Gastrocnemius medialis (tissue), 4 donors: Measurements from ENCODE around the gene PRMT3.

Experiments
- POLR2A ChIP-seq, 2 donors: fragments of 450-650 bp; IDR thresholded peaks; one replicate each; pipeline ENCODE4 v1.6.1; 2017; ENCODE audit warnings: antibody characterized with exemption in 2 of 2, mild to moderate bottlenecking in 2 of 2, moderate library complexity in 2 of 2
- TF ChIP-seq, protein P1 (sequence below), 5 experiments: fragments of 450-650 bp in 3 of 5; fragments of 200-600 bp in 2 of 5; sonication (generic) in 2 of 5; IDR thresholded peaks in 4 of 5; conservative IDR thresholded peaks in 1 of 5; 1 replicate in 4 of 5; 2 replicates in 1 of 5; pipeline ENCODE4 v1.5.1; 2016 to 2019; ENCODE audit warnings: antibody characterized with exemption in 5 of 5, mild to moderate bottlenecking in 3 of 5, moderate library complexity in 3 of 5

DNA sequence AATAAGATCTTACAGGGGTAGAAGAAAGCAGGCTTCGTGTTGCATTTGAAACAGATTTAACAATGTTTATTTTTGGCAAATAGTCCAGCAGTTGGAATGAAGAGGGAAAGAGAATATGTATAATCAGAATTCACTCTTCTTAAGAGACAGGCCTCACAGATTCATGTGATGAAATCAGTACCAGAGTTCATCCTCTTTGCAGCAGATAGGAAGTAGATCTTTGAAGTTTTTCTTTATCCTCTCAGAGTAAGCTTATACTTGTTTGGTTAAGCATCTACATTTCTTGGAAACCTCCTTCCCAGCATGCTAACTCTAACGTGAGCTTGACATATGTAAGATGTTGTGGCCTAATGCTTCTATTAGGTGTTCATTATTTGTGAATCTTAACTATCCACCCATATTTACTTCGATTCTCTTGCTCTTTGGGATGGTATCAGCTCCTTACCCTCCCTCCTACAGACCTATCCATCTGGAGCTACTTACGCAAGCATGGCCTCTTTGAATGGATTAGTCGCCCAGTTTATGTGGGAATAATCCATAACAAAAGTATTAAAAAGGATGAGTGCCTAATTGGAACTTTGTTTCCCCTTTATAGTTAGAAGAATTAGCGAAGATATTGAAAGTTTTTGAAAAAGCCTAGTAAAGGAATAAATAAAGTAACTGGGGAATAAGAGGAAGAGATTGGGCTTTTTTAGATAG is 80.1 kb downstream of the PRMT3 start:
- TF ChIP-seq, protein P1, sequence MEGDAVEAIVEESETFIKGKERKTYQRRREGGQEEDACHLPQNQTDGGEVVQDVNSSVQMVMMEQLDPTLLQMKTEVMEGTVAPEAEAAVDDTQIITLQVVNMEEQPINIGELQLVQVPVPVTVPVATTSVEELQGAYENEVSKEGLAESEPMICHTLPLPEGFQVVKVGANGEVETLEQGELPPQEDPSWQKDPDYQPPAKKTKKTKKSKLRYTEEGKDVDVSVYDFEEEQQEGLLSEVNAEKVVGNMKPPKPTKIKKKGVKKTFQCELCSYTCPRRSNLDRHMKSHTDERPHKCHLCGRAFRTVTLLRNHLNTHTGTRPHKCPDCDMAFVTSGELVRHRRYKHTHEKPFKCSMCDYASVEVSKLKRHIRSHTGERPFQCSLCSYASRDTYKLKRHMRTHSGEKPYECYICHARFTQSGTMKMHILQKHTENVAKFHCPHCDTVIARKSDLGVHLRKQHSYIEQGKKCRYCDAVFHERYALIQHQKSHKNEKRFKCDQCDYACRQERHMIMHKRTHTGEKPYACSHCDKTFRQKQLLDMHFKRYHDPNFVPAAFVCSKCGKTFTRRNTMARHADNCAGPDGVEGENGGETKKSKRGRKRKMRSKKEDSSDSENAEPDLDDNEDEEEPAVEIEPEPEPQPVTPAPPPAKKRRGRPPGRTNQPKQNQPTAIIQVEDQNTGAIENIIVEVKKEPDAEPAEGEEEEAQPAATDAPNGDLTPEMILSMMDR (IDR thresholded peaks at IDR 0.05 in 4 of 5, conservative IDR thresholded peaks at IDR 0.05 in 1 of 5): no peak
- no peak for TF ChIP-seq POLR2A (IDR thresholded peaks at IDR 0.05)
